GM12878 (cell line): ENCODE results near the gene STON1. TPM values are rescaled to one million over a fixed set of nuclear protein-coding genes. Genes with fewer than 3 reads are reported as not detected.

Source experiments
- ATAC-seq: fragments of 200-7000 bp; cut with Tn5 transposase; 3 replicates; pipeline ENCODE4 v1.9.1; 2020; ENCODE audit warnings: mild to moderate bottlenecking, moderate library complexity
- BruUV-seq: library from RNA; stranded (reverse); fragments of 400-500 nt; replicated peaks from 2 replicates; lab custom pipeline; 2021; lab: Mats Ljungman, UMichigan
- CTCF ChIA-PET: fragments of 300-600 bp; sonication (Branson Sonifier 250); formaldehyde crosslinking; extraction: SDS; loops from one replicate; lab custom pipeline; 2021; ENCODE audit warnings: inconsistent platforms; lab: Yijun Ruan, JAX
- POLR2A ChIA-PET: fragments of 350-600 bp; formaldehyde crosslinking; extraction: SDS; loops from one replicate; lab custom pipeline; 2021; ENCODE audit warnings: inconsistent platforms; lab: Charles Lee
- RAD21 ChIA-PET: fragments of 300-600 bp; sonication (Branson Sonifier 250); formaldehyde crosslinking; loops from one replicate; lab custom pipeline; 2023; ENCODE audit warnings: antibody characterized with exemption; ENCODE audit not compliant: unreplicated experiment; lab: Charles Lee
- SMC1A ChIA-PET: fragments of 300-600 bp; sonication (Branson Sonifier 250); formaldehyde crosslinking; loops from one replicate; lab custom pipeline; 2023; ENCODE audit not compliant: unreplicated experiment, uncharacterized antibody; lab: Charles Lee
- DNase-seq: peaks from one replicate; pipeline ENCODE4 v3.0.0-alpha.2; 2011; ENCODE audit warnings: low read depth, low spot score
- FAIRE-seq: peaks from 3 replicates; lab custom pipeline; 2011; peaks lifted over from hg19 to GRCh38; lab: Jason Lieb, UNC
- H2AFZ ChIP-seq: 2 replicates; pipeline ENCODE4 v1.6.0; 2011; ENCODE audit warnings: low read depth, low read length, control low read depth; ENCODE audit not compliant: control insufficient read depth
- H3K27ac ChIP-seq: 2 replicates; pipeline ENCODE4 v1.5.1; 2011; ENCODE audit warnings: control low read depth; ENCODE audit not compliant: control insufficient read depth, insufficient read depth
- H3K27me3 ChIP-seq, 2 experiments: replicated peaks in 1 of 2; 2 replicates each; pipeline versions ENCODE4 v1.6.0 to v1.6.1; 2011; ENCODE audit warnings: low read length in 1 of 2; ENCODE audit not compliant: control insufficient read depth in 2 of 2, insufficient read depth in 2 of 2
- H3K36me3 ChIP-seq, 2 experiments: 2 replicates each; pipeline ENCODE4 v1.5.1; 2011; ENCODE audit warnings: low read length in 1 of 2; ENCODE audit not compliant: control insufficient read depth in 2 of 2, insufficient read depth in 2 of 2
- H3K4me1 ChIP-seq: 2 replicates; pipeline ENCODE4 v1.6.1; 2011; ENCODE audit warnings: mild to moderate bottlenecking, low read length, moderate library complexity, mixed read lengths; ENCODE audit not compliant: control insufficient read depth, insufficient read depth
- H3K4me2 ChIP-seq: 2 replicates; pipeline ENCODE4 v1.6.0; 2011; ENCODE audit warnings: control low read depth; ENCODE audit not compliant: control insufficient read depth, insufficient read depth
- H3K4me3 ChIP-seq: fragments of 200-600 bp; sonication (generic); 2 replicates; pipeline ENCODE4 v1.5.1; 2016
- H3K79me2 ChIP-seq: 2 replicates; pipeline ENCODE4 v1.6.0; 2011; ENCODE audit warnings: low read length; ENCODE audit not compliant: control insufficient read depth, insufficient read depth
- H3K9ac ChIP-seq: 2 replicates; pipeline ENCODE4 v1.8.0; 2011; ENCODE audit warnings: low read length, control low read depth, mixed read lengths; ENCODE audit not compliant: control insufficient read depth, insufficient read depth
- H3K9me3 ChIP-seq: replicated peaks from 3 replicates; pipeline ENCODE4 v1.5.1; 2011; ENCODE audit warnings: mild to moderate bottlenecking, low read length; ENCODE audit not compliant: control insufficient read depth, insufficient read depth
- H4K20me1 ChIP-seq: 2 replicates; pipeline ENCODE4 v1.6.0; 2011; ENCODE audit not compliant: control insufficient read depth, insufficient read depth
- E2F4 ChIP-seq: IDR thresholded peaks from 2 replicates; pipeline ENCODE4 v1.6.1; 2012; ENCODE audit warnings: low read depth, low read length, improper control_type of control experiment
- KAT2A ChIP-seq: conservative IDR thresholded peaks from 2 replicates; pipeline ENCODE4 v1.6.1; 2011; ENCODE audit warnings: low read depth, low read length; ENCODE audit not compliant: control insufficient read depth
- LARP7 ChIP-seq: fragments of 450-650 bp; IDR thresholded peaks from 2 replicates; pipeline ENCODE4 v1.6.1; 2017; ENCODE audit warnings: mild to moderate bottlenecking
- MYB ChIP-seq: fragments of 150-350 bp; IDR thresholded peaks from 2 replicates; pipeline ENCODE4 v1.6.1; 2014; ENCODE audit warnings: mild to moderate bottlenecking, low read depth, low read length, borderline replicate concordance
- NR2C1 ChIP-seq: fragments of 450-650 bp; IDR thresholded peaks from 2 replicates; pipeline ENCODE4 v1.6.1; 2017; ENCODE audit warnings: antibody characterized with exemption, mild to moderate bottlenecking, moderate library complexity
- PAX5 ChIP-seq: IDR thresholded peaks from 2 replicates; pipeline ENCODE4 v1.6.1; 2011; ENCODE audit warnings: low read depth, low read length, borderline replicate concordance
- RBBP5 ChIP-seq: fragments of 200-600 bp; sonication (generic); conservative IDR thresholded peaks from 2 replicates; pipeline ENCODE4 v1.6.1; 2016
- SMARCA5 ChIP-seq: fragments of 450-650 bp; IDR thresholded peaks from 2 replicates; pipeline ENCODE4 v1.6.1; 2017; ENCODE audit warnings: mild to moderate bottlenecking
- SREBF2 ChIP-seq: IDR thresholded peaks from 2 replicates; pipeline ENCODE4 v1.6.1; 2012; ENCODE audit warnings: mild to moderate bottlenecking, low read length
- SRF ChIP-seq, 2 experiments: IDR thresholded peaks; 2 replicates each; pipeline ENCODE4 v1.6.1; 2011; ENCODE audit warnings: low read depth in 2 of 2, low read length in 2 of 2, mild to moderate bottlenecking in 1 of 2, moderate library complexity in 1 of 2
- USF1 ChIP-seq: IDR thresholded peaks from 2 replicates; pipeline ENCODE4 v1.6.1; 2011; ENCODE audit warnings: borderline replicate concordance, low read depth, mild to moderate bottlenecking, moderate library complexity, mixed read lengths, low read length; ENCODE audit not compliant: insufficient read depth; ENCODE audit errors: extremely low read length
- YBX1 ChIP-seq: fragments of 450-650 bp; IDR thresholded peaks from 2 replicates; pipeline ENCODE4 v1.6.1; 2016; ENCODE audit warnings: antibody characterized with exemption
- ZNF622 ChIP-seq: fragments of 450-650 bp; IDR thresholded peaks from 2 replicates; pipeline ENCODE4 v1.6.1; 2017; ENCODE audit warnings: mild to moderate bottlenecking, inconsistent platforms
- ZSCAN29 ChIP-seq: fragments of 450-650 bp; IDR thresholded peaks from 2 replicates; pipeline ENCODE4 v1.6.1; 2017; ENCODE audit warnings: mild to moderate bottlenecking, moderate library complexity
- WGBS: methylation state at CpG from one replicate; pipeline ENCODE4 v1.1.6; 2016; ENCODE audit warnings: low lambda C conversion rate; ENCODE audit not compliant: insufficient replicate concordance, insufficient coverage; ENCODE audit errors: missing lambda C conversion rate; 5-methylcytosine and 5-hydroxymethylcytosine counted together
- in situ Hi-C: fragments of 300-500 bp; cut with MboI; formaldehyde crosslinking; loops from 9 replicates; pipeline ENCODE4 v1.14.3; 2018; ENCODE audit warnings: mixed read lengths
- intact Hi-C: fragments of 100-400 bp; cut with micrococcal nuclease; formaldehyde crosslinking; loops from one replicate; pipeline ENCODE4 v1.14.2; 2022; ENCODE audit not compliant: unreplicated experiment
- polyA plus RNA-seq, 11 experiments: library from polyadenylated mRNA; depleted of rRNA in 4 of 11; unstranded in 6 of 11; stranded (reverse) in 5 of 11; fragments of >200 nt; fragmentation: Nextera tagmentation in 4 of 11; fragmentation: Illumina TruSeq in 1 of 11; extraction: Ambion mirVana in 4 of 11; extraction: Trizol in 1 of 11; gene quantifications; 1 replicate in 1 of 11; 2 replicates in 10 of 11; pipeline versions ENCODE4 v1.2.1 to v1.2.3, GENCODE V29; 2011 to 2016; ENCODE audit warnings: inconsistent platforms in 2 of 11, missing spikeins in 2 of 11, low read depth in 1 of 11
- total RNA-seq, 4 experiments: library from RNA; depleted of rRNA in 3 of 4; stranded (reverse); fragments of >200 nt in 3 of 4; fragmentation: Illumina TruSeq in 1 of 4; extraction: Trizol in 1 of 4; gene quantifications; 2 replicates each; pipeline versions ENCODE4 v1.2.1 to v1.2.3, GENCODE V29; 2013 to 2021
- TF ChIP-seq, protein P1 (sequence below): fragments of 450-650 bp; IDR thresholded peaks from 2 replicates; pipeline ENCODE4 v1.6.1; 2017; ENCODE audit warnings: mild to moderate bottlenecking, low read depth, inconsistent platforms; ENCODE audit not compliant: poor library complexity, severe bottlenecking
- TF ChIP-seq, protein P2 (sequence below): IDR thresholded peaks from 2 replicates; pipeline ENCODE4 v1.6.1; 2012; ENCODE audit warnings: improper control_type of control experiment, low read depth, low read length; ENCODE audit not compliant: insufficient replicate concordance

STON1 gene
- total and polyA plus RNA-seq, 10 of the 15 experiments (the other 5 are each of a cell fraction or from before 2014, with no cell fraction given) = 0.11 to 0.90 (median 0.22) TPM; not detected in 2

DNA sequence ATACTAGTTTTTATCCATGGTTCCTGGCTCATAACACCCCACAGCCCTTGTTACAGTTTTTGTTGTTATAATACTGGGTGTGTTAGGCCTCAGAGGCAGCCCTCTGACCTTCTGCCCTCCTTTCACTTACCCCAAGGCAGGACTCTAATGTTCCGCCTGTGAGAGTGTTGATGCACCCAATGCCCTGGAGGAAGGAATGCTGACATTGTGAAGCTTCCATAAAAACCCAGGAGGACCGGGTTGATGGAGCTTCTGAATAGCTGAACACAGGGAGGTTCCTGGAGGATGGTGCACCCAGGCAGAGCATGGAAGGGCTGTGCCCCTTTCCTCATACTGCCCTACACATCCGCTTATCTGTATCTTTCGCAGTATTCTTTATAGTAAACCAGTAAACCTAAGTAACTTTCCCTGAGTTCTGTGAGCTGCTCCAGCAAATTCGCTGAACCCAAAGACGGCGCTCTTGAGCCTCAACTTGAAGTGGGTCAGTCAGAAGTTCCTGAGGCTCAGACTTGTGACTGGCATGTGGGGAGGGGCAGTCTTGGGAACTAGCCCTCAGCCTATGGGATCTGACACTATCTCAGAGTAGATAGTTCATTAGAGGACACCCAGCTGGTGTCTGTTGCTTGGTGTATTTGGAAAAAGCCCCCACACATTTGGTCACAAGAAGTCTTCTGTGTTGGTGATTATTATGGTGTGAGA is 10.4 kb downstream of the STON1 start:
- no peaks in the 10 kb centered on the region for H3K27me3 ChIP-seq
- intact Hi-C loops (no loop called here), in situ Hi-C loops (no loop called here)
- H3K9me3 ChIP-seq = no peaks in the 10 kb centered on the region
- BruUV-seq = no TSS peak
- H3K79me2 ChIP-seq = no peaks in the 10 kb centered on the region
- no peak overlapping the region for H3K27ac ChIP-seq
- no peak overlapping the region for H3K9ac ChIP-seq
- H3K4me3 ChIP-seq = no peak overlapping the region
- ChIA-PET SMC1A (no interaction called here), RAD21 (no interaction called here), CTCF (no interaction called here), POLR2A (interaction anchor here (0.6 kb wide), 1 partner anchor 63 kb away, joined by 4 read pairs; no protein-coding TSS in a partner anchor)
- H3K4me1 ChIP-seq = no peaks in the 10 kb centered on the region
- H3K4me2 ChIP-seq = no peak overlapping the region
- WGBS = 78% methylated on average over 7 of the region's 7 CpGs
- no peak for ATAC-seq
- H2AFZ ChIP-seq = no peak overlapping the region
- H4K20me1 ChIP-seq = no peaks in the 10 kb centered on the region
- no peak for DNase-seq
- FAIRE-seq = no peak
- H3K36me3 ChIP-seq = no peaks in the 10 kb centered on the region
- TF ChIP-seq YBX1 (no peak), SRF (IDR thresholded peaks at IDR 0.05; ENCODE audit: low read depth in 2 of 2, low read length in 2 of 2) (no peak), SMARCA5 (no peak), LARP7 (no peak), ZSCAN29 (no peak), USF1 (no peak), MYB (no peak), E2F4 (no peak), ZNF622 (no peak), SREBF2 (no peak), NR2C1 (no peak), RBBP5 (no peak), KAT2A (no peak), PAX5 (no peak)
- TF ChIP-seq, protein P1, sequence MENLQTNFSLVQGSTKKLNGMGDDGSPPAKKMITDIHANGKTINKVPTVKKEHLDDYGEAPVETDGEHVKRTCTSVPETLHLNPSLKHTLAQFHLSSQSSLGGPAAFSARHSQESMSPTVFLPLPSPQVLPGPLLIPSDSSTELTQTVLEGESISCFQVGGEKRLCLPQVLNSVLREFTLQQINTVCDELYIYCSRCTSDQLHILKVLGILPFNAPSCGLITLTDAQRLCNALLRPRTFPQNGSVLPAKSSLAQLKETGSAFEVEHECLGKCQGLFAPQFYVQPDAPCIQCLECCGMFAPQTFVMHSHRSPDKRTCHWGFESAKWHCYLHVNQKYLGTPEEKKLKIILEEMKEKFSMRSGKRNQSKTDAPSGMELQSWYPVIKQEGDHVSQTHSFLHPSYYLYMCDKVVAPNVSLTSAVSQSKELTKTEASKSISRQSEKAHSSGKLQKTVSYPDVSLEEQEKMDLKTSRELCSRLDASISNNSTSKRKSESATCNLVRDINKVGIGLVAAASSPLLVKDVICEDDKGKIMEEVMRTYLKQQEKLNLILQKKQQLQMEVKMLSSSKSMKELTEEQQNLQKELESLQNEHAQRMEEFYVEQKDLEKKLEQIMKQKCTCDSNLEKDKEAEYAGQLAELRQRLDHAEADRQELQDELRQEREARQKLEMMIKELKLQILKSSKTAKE = no peak
- TF ChIP-seq, protein P2, sequence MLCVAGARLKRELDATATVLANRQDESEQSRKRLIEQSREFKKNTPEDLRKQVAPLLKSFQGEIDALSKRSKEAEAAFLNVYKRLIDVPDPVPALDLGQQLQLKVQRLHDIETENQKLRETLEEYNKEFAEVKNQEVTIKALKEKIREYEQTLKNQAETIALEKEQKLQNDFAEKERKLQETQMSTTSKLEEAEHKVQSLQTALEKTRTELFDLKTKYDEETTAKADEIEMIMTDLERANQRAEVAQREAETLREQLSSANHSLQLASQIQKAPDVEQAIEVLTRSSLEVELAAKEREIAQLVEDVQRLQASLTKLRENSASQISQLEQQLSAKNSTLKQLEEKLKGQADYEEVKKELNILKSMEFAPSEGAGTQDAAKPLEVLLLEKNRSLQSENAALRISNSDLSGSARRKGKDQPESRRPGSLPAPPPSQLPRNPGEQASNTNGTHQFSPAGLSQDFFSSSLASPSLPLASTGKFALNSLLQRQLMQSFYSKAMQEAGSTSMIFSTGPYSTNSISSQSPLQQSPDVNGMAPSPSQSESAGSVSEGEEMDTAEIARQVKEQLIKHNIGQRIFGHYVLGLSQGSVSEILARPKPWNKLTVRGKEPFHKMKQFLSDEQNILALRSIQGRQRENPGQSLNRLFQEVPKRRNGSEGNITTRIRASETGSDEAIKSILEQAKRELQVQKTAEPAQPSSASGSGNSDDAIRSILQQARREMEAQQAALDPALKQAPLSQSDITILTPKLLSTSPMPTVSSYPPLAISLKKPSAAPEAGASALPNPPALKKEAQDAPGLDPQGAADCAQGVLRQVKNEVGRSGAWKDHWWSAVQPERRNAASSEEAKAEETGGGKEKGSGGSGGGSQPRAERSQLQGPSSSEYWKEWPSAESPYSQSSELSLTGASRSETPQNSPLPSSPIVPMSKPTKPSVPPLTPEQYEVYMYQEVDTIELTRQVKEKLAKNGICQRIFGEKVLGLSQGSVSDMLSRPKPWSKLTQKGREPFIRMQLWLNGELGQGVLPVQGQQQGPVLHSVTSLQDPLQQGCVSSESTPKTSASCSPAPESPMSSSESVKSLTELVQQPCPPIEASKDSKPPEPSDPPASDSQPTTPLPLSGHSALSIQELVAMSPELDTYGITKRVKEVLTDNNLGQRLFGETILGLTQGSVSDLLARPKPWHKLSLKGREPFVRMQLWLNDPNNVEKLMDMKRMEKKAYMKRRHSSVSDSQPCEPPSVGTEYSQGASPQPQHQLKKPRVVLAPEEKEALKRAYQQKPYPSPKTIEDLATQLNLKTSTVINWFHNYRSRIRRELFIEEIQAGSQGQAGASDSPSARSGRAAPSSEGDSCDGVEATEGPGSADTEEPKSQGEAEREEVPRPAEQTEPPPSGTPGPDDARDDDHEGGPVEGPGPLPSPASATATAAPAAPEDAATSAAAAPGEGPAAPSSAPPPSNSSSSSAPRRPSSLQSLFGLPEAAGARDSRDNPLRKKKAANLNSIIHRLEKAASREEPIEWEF = no peak
